Activated T-cell treated with anti-CD3 and anti-CD28 coated beads, Interleukin-2, amount 50 U/mL, for 72 hours (primary cell): Measurements from ENCODE around the gene PSME4. TPM values are rescaled to one million over a fixed set of nuclear protein-coding genes. Genes with fewer than 3 reads are reported as not detected.

Source experiments
- total RNA-seq, 2 donors: library from RNA; stranded (reverse); gene quantifications; one replicate each; pipeline ENCODE4 v1.2.3, GENCODE V29; 2022

PSME4 gene
- total RNA-seq, 2 donors from 2014 or later, result 36.9 to 39.5 TPM

Other genes starting within 250 kb of the PSME4 start
- gene CHAC2, start 203.2 kb downstream of the PSME4 start, total RNA-seq, result 10 to 100 TPM in 1 of 2 donors, 1 to 10 TPM in 1; 9.4 to 12.5 TPM
- 10 to 100 TPM; 29.6 to 31.7 TPM for gene ASB3, start 184.0 kb downstream of the PSME4 start, total RNA-seq
- 10 to 100 TPM; 24.4 to 31.4 TPM for gene ERLEC1, start 183.9 kb downstream of the PSME4 start, total RNA-seq
- 1 to 10 TPM; 1.0 to 1.2 TPM for gene GPR75, start 111.0 kb downstream of the PSME4 start, total RNA-seq
- 10 to 100 TPM in 1 of 2 donors, 1 to 10 TPM in 1; 9.6 to 10.8 TPM for gene ACYP2, start 144.6 kb upstream of the PSME4 start, total RNA-seq